SH-SY5Y (cell line): Measurements from ENCODE around the gene KCNA2.

Experiments
- GATA2 ChIP-seq: IDR thresholded peaks from 2 replicates; pipeline ENCODE4 v1.6.1; 2011; ENCODE audit warnings: mild to moderate bottlenecking, low read depth, low read length
- GATA3 ChIP-seq: IDR thresholded peaks from 2 replicates; pipeline ENCODE4 v1.6.1; 2011; ENCODE audit warnings: low read depth, mild to moderate bottlenecking, low read length, moderate library complexity

Gene KCNA2

GRCh38 chr1:110600716-110601115 lies 5.4 kb downstream of the KCNA2 start:
- TF ChIP-seq GATA3 (no peak), GATA2 (no peak)

- TF ChIP-seq GATA3, result no peak
- TF ChIP-seq GATA2, result no peak
These were observed 8.2 kb downstream of the KCNA2 start for GRCh38 chr1:110597966-110598365.

GRCh38 chr1:110596312-110596711 lies 9.8 kb downstream of the KCNA2 start:
- no peak for TF ChIP-seq GATA2
- no peak for TF ChIP-seq GATA3

- no peak for TF ChIP-seq GATA3
- TF ChIP-seq GATA2, result no peak
These were observed 10.8 kb downstream of the KCNA2 start for GRCh38 chr1:110595353-110595710.

- TF ChIP-seq GATA2 (no peak), GATA3 (no peak)
These were observed 11.5 kb downstream of the KCNA2 start for GRCh38 chr1:110594456-110595352.

GRCh38 chr1:110593902-110594301 lies 12.3 kb downstream of the KCNA2 start:
- no peak for TF ChIP-seq GATA2
- TF ChIP-seq GATA3, result no peak

GRCh38 chr1:110591956-110592355 lies 14.2 kb downstream of the KCNA2 start:
- no peak for TF ChIP-seq GATA3
- TF ChIP-seq GATA2, result no peak

- TF ChIP-seq GATA2, result no peak
These were observed 17.2 kb downstream of the KCNA2 start for GRCh38 chr1:110588991-110589390.

GRCh38 chr1:110588486-110588885 lies 17.7 kb downstream of the KCNA2 start:
- TF ChIP-seq GATA2, result no peak
- TF ChIP-seq GATA3, result no peak

- no peak for TF ChIP-seq GATA3
- TF ChIP-seq GATA2, result no peak
These were observed 18.3 kb downstream of the KCNA2 start for GRCh38 chr1:110587906-110588305.

GRCh38 chr1:110585481-110585880 lies 20.7 kb downstream of the KCNA2 start:
- TF ChIP-seq GATA3, result no peak
- TF ChIP-seq GATA2, result no peak

- no peak for TF ChIP-seq GATA2
- TF ChIP-seq GATA3, result no peak
These were observed 22.1 kb downstream of the KCNA2 start for GRCh38 chr1:110584045-110584444.

- no peak for TF ChIP-seq GATA2
- no peak for TF ChIP-seq GATA3
These were observed 22.7 kb downstream of the KCNA2 start for GRCh38 chr1:110583505-110583904.

- TF ChIP-seq GATA3 (no peak), GATA2 (no peak)
These were observed 23.8 kb downstream of the KCNA2 start for GRCh38 chr1:110582378-110582777.

GRCh38 chr1:110581682-110582145 lies 24.4 kb downstream of the KCNA2 start:
- TF ChIP-seq GATA2, result no peak
